HEK293T (cell line): ENCODE results near the gene MSH5.

ENCODE experiments used
- CTCF ChIA-PET: fragments of 350-600 bp; formaldehyde crosslinking; extraction: SDS; loops from one replicate; lab custom pipeline; 2021; ENCODE audit warnings: antibody characterized with exemption, inconsistent platforms; lab: Yijun Ruan, JAX
- POLR2A ChIA-PET: fragments of 350-600 bp; formaldehyde crosslinking; extraction: SDS; loops from one replicate; lab custom pipeline; 2020; ENCODE audit warnings: antibody characterized with exemption, inconsistent platforms; lab: Yijun Ruan, JAX
- DNase-seq: peaks from one replicate; pipeline ENCODE4 v3.0.0; 2012; ENCODE audit warnings: mixed read lengths; ENCODE audit errors: extremely low spot score
- ARNT ChIP-seq: fragments of 450-650 bp; IDR thresholded peaks from 2 replicates; pipeline ENCODE4 v1.6.1; 2017; ENCODE audit warnings: mild to moderate bottlenecking
- BHLHE40 ChIP-seq: fragments of 450-650 bp; IDR thresholded peaks from 2 replicates; pipeline ENCODE4 v1.6.1; 2016; ENCODE audit warnings: mild to moderate bottlenecking, moderate library complexity, borderline replicate concordance
- CTBP1 ChIP-seq: fragments of 450-650 bp; IDR thresholded peaks from 2 replicates; pipeline ENCODE4 v1.6.1; 2016; ENCODE audit warnings: borderline replicate concordance
- ELF4 ChIP-seq: fragments of 450-650 bp; IDR thresholded peaks from 2 replicates; pipeline ENCODE4 v1.6.1; 2017; ENCODE audit warnings: antibody characterized with exemption
- FOXA1 ChIP-seq: fragments of 450-650 bp; IDR thresholded peaks from 2 replicates; pipeline ENCODE4 v1.6.1; 2016; ENCODE audit warnings: mild to moderate bottlenecking
- FOXK2 ChIP-seq: fragments of 450-650 bp; IDR thresholded peaks from 2 replicates; pipeline ENCODE4 v1.6.1; 2016; ENCODE audit warnings: mild to moderate bottlenecking
- FOXM1 ChIP-seq: fragments of 450-650 bp; IDR thresholded peaks from 2 replicates; pipeline ENCODE4 v1.6.1; 2017; ENCODE audit warnings: mild to moderate bottlenecking, borderline replicate concordance
- HDGF ChIP-seq: fragments of 450-650 bp; IDR thresholded peaks from 2 replicates; pipeline ENCODE4 v1.6.1; 2017; ENCODE audit warnings: antibody characterized with exemption, borderline replicate concordance
- L3MBTL2 ChIP-seq: fragments of 450-650 bp; conservative IDR thresholded peaks from 2 replicates; pipeline ENCODE4 v1.6.1; 2016; ENCODE audit warnings: mild to moderate bottlenecking
- LEF1 ChIP-seq: fragments of 450-650 bp; IDR thresholded peaks from 2 replicates; pipeline ENCODE4 v1.6.1; 2017; ENCODE audit warnings: mild to moderate bottlenecking, borderline replicate concordance
- NFRKB ChIP-seq: fragments of 450-650 bp; IDR thresholded peaks from 2 replicates; pipeline ENCODE4 v1.6.1; 2016; ENCODE audit warnings: mild to moderate bottlenecking, moderate library complexity
- SP1 ChIP-seq: fragments of 450-650 bp; IDR thresholded peaks from 2 replicates; pipeline ENCODE4 v1.6.1; 2017
- SUZ12 ChIP-seq: fragments of 450-650 bp; IDR thresholded peaks from 2 replicates; pipeline ENCODE4 v1.6.1; 2016; ENCODE audit warnings: mild to moderate bottlenecking
- TARDBP ChIP-seq: fragments of 450-650 bp; IDR thresholded peaks from 2 replicates; pipeline ENCODE4 v1.6.1; 2016
- ZNF384 ChIP-seq: fragments of 450-650 bp; IDR thresholded peaks from 2 replicates; pipeline ENCODE4 v1.6.1; 2016
- TF ChIP-seq, protein P1 (sequence below): fragments of 450-650 bp; IDR thresholded peaks from 2 replicates; pipeline ENCODE4 v1.6.1; 2016

Gene MSH5

DNA sequence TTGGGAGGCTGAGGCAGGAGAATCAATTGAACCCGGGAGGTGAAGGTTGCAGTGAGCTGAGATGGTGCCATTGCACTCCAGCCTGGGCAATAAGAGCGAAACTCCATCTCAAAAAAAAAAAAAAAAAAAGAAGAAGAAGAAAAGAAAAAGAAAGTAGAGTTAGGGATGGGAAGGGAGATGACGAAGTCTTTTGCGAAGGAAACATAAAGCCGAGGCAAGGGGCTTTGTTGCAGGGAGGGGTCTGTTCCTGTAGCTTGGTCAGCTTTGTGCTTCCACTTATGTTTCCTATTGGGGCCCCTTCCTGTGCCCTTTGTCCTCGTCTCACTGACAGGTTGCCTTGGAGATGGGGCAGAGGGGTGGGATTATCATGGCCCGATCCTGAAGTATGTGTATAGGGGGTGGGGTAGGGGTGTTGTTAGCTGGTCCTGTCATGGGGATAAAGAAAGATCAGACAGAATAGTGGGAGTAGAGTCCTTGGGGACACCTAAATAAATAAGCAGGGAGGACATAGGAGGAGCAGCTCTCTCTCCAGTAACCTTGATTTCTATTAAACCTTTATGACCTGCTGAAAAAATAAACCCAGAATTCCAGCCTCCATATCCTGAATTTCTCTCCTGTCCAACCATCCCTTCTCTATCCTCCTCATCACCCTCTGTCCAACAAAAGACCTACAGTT, 2.4 kb upstream of the MSH5 start:
- POLR2A ChIA-PET, result interaction anchor here (0.8 to 6.3 kb wide), 14 partner anchors 8 to 223 kb away, joined by 3 to 57 read pairs (median 4); partner anchors contain the start of genes DDAH2, DDX39B, GPANK1 and HSPA1A
- no peak for DNase-seq
- TF ChIP-seq ARNT (no peak), HDGF (no peak), FOXM1 (no peak), L3MBTL2 (no peak), TARDBP (no peak), SP1 (no peak), SUZ12 (no peak), ELF4 (no peak), FOXA1 (no peak)
- TF ChIP-seq, protein P1, sequence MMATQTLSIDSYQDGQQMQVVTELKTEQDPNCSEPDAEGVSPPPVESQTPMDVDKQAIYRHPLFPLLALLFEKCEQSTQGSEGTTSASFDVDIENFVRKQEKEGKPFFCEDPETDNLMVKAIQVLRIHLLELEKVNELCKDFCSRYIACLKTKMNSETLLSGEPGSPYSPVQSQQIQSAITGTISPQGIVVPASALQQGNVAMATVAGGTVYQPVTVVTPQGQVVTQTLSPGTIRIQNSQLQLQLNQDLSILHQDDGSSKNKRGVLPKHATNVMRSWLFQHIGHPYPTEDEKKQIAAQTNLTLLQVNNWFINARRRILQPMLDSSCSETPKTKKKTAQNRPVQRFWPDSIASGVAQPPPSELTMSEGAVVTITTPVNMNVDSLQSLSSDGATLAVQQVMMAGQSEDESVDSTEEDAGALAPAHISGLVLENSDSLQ, result no peak
- CTCF ChIA-PET, result interaction anchor here (0.6 to 2.5 kb wide), 6 partner anchors 8 to 93 kb away, joined by 3 to 12 read pairs (median 3); partner anchors contain the start of gene DDAH2

DNA sequence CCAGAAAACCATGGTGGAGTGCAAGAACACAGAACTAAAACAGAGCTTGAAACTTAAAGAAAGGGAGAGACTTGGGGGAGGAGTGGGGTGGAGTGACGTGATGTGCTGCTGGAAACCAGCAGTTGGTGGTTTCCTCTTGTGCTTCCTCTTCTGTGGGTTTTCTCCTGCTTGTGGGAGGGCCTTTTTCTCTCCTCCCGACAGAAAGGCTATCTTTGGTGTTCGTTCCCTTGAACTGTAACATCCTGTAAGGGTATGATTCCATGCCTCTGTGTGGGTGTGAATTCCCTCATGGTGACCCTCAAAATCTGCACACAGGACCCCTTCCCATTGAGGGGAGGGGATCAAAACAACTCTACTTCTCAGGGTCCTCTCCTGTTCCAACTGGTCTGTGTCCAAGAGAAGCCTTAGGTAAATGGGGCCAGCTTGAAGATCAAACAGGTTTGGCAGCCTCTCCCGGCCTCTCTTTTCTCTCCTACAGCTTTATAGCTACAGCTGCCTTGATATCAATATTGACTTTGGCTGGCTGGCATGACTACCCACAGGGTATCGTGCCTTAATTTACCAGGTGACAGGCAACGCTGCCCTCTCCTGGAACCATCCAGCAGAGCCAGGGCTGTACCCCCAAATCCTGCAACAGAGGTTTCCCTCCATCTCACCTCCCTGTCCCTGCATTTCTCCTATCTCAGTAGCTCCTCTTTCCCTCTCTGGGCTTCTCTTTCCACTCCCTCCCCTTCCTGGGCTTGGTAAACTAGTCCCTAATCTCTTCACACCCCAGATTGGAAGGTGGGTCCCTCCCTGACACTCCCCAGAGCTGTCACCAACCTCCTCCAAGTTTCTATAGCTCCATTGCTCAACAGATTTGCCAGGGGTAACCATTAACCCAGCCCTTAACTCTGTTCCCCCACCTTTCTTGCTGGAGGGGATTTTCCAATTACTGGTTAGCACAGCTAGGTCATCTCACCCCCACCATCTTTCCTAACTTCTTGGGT, 1.5 kb upstream of the MSH5 start:
- CTCF ChIA-PET, result interaction anchor here (0.6 to 2.5 kb wide), 6 partner anchors 9 to 92 kb away, joined by 3 to 12 read pairs (median 4); partner anchors contain the start of genes ABHD16A and DDAH2
- POLR2A ChIA-PET, result interaction anchor here (0.7 to 6.3 kb wide), 23 partner anchors 8 to 222 kb away, joined by 3 to 57 read pairs (median 5); partner anchors contain the start of genes ABHD16A, BAG6, CSNK2B and DDAH2
- DNase-seq, result no peak
- TF ChIP-seq ELF4 (no peak), NFRKB (no peak), FOXK2 (no peak), FOXA1 (no peak), ZNF384 (no peak), FOXM1 (no peak), TARDBP (no peak), L3MBTL2 (no peak), ARNT (no peak), HDGF (no peak), SP1 (no peak), CTBP1 (no peak), SUZ12 (no peak), BHLHE40 (no peak)
- TF ChIP-seq, protein P1, result no peak

DNA sequence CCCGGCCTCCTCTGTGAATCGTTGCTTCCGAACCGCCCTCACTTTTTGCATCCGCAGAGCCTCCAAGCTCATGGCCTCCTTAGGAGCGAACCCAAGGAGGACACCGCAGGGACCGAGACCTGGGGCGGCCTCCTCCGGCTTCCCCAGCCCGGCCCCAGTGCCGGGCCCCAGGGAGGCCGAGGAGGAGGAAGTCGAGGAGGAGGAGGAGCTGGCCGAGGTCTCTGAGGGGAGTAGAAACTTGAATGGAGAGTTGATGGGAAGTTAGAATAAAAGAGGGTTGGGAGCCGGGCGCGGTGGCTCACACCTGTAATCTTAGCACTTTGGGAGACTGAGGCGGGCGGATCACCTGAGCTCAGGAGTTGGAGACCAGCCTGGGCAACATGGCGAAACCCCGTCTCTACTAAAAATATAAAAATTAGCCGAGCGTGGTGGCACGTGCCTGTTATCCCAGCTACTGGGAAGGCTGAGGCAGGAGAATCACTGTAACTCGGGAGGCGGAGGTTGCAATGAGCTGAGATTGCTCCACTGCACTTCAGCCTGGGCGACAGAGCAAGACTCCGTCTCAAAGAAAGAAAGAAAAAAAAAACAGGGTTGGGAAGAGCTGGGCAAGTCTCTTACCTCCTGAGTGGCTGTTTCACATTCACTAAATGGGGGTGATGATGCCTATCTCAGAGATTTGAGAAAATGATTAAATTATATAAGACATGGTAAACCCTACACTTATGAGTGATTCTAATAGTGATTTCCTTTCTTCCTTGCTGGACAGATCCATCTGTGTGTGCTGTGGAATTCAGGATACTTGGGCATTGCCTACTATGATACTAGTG, 805 bp downstream of the MSH5 start:
- ChIA-PET POLR2A (interaction anchor here (0.7 to 6.3 kb wide), 22 partner anchors 8 to 200 kb away, joined by 3 to 57 read pairs (median 6); partner anchors contain the start of genes BAG6, DDAH2, HSPA1A and HSPA1B), CTCF (interaction anchor here (1.2 to 1.7 kb wide), 3 partner anchors 11 to 51 kb away, joined by 4 to 8 read pairs (median 4); partner anchors contain the start of gene DDAH2)
- peak; percentile 49 for DNase-seq
- no peak for TF ChIP-seq ARNT
- no peak for TF ChIP-seq FOXM1
- TF ChIP-seq LEF1, result no peak
- no peak for TF ChIP-seq FOXA1
- no peak for TF ChIP-seq FOXK2
- TF ChIP-seq HDGF, result no peak
- no peak for TF ChIP-seq SP1
- no peak for TF ChIP-seq CTBP1
- TF ChIP-seq ZNF384, result no peak
- TF ChIP-seq, protein P1, result no peak
- no peak for TF ChIP-seq BHLHE40
- no peak for TF ChIP-seq L3MBTL2
- TF ChIP-seq NFRKB, result no peak
- no peak for TF ChIP-seq TARDBP
- no peak for TF ChIP-seq ELF4
- no peak for TF ChIP-seq SUZ12

DNA sequence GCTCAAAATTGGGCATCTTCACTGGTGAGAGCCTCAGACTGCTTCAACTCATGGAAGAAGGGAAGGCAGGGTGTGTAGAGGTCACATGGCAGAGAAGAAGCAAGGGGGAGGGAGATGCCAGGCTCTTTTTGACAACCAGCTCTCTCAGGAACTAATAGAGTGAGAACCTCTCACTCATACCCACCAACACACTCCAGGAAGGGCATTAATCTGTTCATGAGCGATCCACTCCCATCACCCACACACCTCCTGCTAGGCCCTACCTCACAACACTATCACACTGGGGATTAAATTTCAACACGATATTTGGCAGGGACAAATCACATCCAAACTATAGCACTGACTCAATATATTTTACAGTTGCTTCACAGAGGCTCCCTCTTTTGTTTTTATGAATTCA, 2.0 kb downstream of the MSH5 start:
- TF ChIP-seq SUZ12, result no peak
- no peak for TF ChIP-seq FOXK2
- TF ChIP-seq L3MBTL2, result no peak
- no peak for TF ChIP-seq TARDBP
- no peak for TF ChIP-seq ELF4
- no peak for TF ChIP-seq FOXM1
- TF ChIP-seq HDGF, result no peak
- no peak for TF ChIP-seq FOXA1
- DNase-seq, result no peak
- CTCF ChIA-PET, result no interaction called here
- POLR2A ChIA-PET, result interaction anchor here (1.5 to 1.6 kb wide), 2 partner anchors 9 to 74 kb away, joined by 5 to 6 read pairs; partner anchors contain the start of genes HSPA1A and HSPA1L
